Chondrocyte (in vitro differentiated cells): ENCODE results near the gene SCN7A. TPM values are rescaled to one million over a fixed set of nuclear protein-coding genes. Genes with fewer than 3 reads are reported as not detected.

Source experiments
- DNase-seq: peaks from one replicate; pipeline ENCODE4 v3.0.0; 2021; ENCODE audit warnings: mixed read lengths, low spot score
- H3K27ac Mint-ChIP-seq: one replicate; pipeline ENCODE4 v1.8.0; 2021; ENCODE audit warnings: mild to moderate bottlenecking, moderate library complexity, mixed read lengths; ENCODE audit not compliant: unreplicated experiment
- H3K27me3 Mint-ChIP-seq: 2 replicates; pipeline ENCODE4 v1.8.0; 2021; ENCODE audit warnings: low read depth, mixed read lengths
- H3K36me3 Mint-ChIP-seq: 2 replicates; pipeline ENCODE4 v1.8.0; 2021; ENCODE audit warnings: low read depth, mixed read lengths
- H3K4me1 Mint-ChIP-seq: 2 replicates; pipeline ENCODE4 v1.8.0; 2021; ENCODE audit warnings: low read depth, mild to moderate bottlenecking, mixed read lengths
- H3K4me3 Mint-ChIP-seq: one replicate; pipeline ENCODE4 v1.8.0; 2021; ENCODE audit warnings: mild to moderate bottlenecking, moderate library complexity, mixed read lengths; ENCODE audit not compliant: unreplicated experiment
- H3K9me3 Mint-ChIP-seq: 2 replicates; pipeline ENCODE4 v1.8.0; 2021; ENCODE audit warnings: low read depth, mixed read lengths
- CTCF ChIP-seq: fragments of 200-600 bp; sonication (generic); IDR thresholded peaks from 2 replicates; pipeline ENCODE4 v1.5.0; 2021; ENCODE audit warnings: antibody characterized with exemption, mild to moderate bottlenecking, moderate library complexity
- total RNA-seq: library from RNA; stranded (reverse); gene quantifications from 3 replicates; pipeline ENCODE4 v1.2.1, GENCODE V29; 2021

SCN7A gene
- total RNA-seq, 1 donor from 2014 or later = 0.05 TPM

DNA sequence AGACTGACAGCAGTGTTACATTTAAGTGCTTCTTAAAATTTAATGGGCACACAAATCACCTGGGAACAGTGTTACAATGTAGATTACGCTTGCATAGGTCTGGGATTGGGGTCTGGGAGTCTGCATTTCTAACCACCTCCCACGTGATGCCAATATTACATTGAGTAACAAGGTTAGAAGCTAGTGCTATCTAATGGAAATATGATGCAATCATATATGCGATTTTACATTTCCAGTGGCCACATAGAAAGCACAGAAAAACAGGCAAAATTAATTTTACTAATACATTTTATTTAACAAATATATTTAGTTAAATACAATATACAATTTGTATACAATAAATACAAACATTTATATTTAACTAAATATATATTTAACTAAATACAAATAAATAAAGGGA lies 53.7 kb downstream of the SCN7A start:
- H3K27me3 Mint-ChIP-seq = peaks cover 3% of the 10 kb centered on the region
- no peak overlapping the region for H3K27ac Mint-ChIP-seq
- peaks cover 3% of the 10 kb centered on the region for H3K9me3 Mint-ChIP-seq
- H3K4me1 Mint-ChIP-seq = no peaks in the 10 kb centered on the region
- no peak overlapping the region for H3K4me3 Mint-ChIP-seq
- DNase-seq = no peak
- H3K36me3 Mint-ChIP-seq = no peaks in the 10 kb centered on the region
- no peak for TF ChIP-seq CTCF

- H3K4me1 Mint-ChIP-seq = no peaks in the 10 kb centered on the region
- no peak overlapping the region for H3K4me3 Mint-ChIP-seq
- H3K36me3 Mint-ChIP-seq = no peaks in the 10 kb centered on the region
- no peak overlapping the region for H3K27ac Mint-ChIP-seq
- no peak for TF ChIP-seq CTCF
- H3K27me3 Mint-ChIP-seq = no peaks in the 10 kb centered on the region
- H3K9me3 Mint-ChIP-seq = peaks cover 3% of the 10 kb centered on the region
- DNase-seq = no peak
Measured at GRCh38 chr2:166439078-166439477, 55.0 kb downstream of the SCN7A start.

GRCh38 chr2:166436976-166437375 lies 57.1 kb downstream of the SCN7A start:
- Mint-ChIP-seq H3K27me3 (peaks cover 2% of the 10 kb centered on the region), H3K4me3 (no peak overlapping the region), H3K36me3 (no peaks in the 10 kb centered on the region), H3K4me1 (no peaks in the 10 kb centered on the region), H3K27ac (no peak overlapping the region), H3K9me3 (peaks cover 3% of the 10 kb centered on the region)
- TF ChIP-seq CTCF = no peak
- no peak for DNase-seq

GRCh38 chr2:166436189-166436588 lies 57.9 kb downstream of the SCN7A start:
- Mint-ChIP-seq H3K4me3 (no peak overlapping the region), H3K36me3 (no peaks in the 10 kb centered on the region), H3K9me3 (peaks cover 3% of the 10 kb centered on the region), H3K4me1 (no peaks in the 10 kb centered on the region), H3K27ac (no peak overlapping the region), H3K27me3 (peaks cover 2% of the 10 kb centered on the region)
- no peak for TF ChIP-seq CTCF
- no peak for DNase-seq

DNA sequence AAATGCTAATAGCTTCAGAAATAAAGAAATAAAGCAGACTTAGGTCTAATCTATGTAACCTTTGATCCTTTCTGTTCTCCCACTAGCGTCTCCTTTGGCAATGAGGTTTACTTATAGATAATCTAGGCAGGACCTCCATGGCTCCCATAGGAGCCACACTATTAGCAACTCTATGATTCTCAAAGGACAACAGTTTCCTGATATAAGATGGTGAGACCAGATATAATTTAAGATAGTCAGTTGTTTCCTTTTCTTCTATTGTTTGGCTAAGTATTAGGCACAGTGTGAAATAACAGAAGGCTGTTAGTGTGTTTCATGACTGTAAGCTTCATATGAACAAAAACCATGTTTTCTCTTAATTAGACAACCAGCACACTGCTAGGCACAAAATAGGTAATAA lies 59.6 kb downstream of the SCN7A start:
- peaks cover 2% of the 10 kb centered on the region for H3K27me3 Mint-ChIP-seq
- no peaks in the 10 kb centered on the region for H3K36me3 Mint-ChIP-seq
- H3K9me3 Mint-ChIP-seq = peaks cover 2% of the 10 kb centered on the region
- TF ChIP-seq CTCF = no peak
- H3K4me3 Mint-ChIP-seq = no peak overlapping the region
- DNase-seq = no peak
- no peak overlapping the region for H3K27ac Mint-ChIP-seq
- no peaks in the 10 kb centered on the region for H3K4me1 Mint-ChIP-seq
